ENCODE measurements around the gene LPP. TPM values are rescaled to one million over a fixed set of nuclear protein-coding genes. Genes with fewer than 3 reads are reported as not detected.

Gene LPP
- total and polyA plus RNA-seq, 2 donors (not counting 1 experiment from before 2014, with no cell fraction given), result 7.6 to 81.7 TPM

- no peaks in the 10 kb centered on the region for H3K9me3 Mint-ChIP-seq (ENCODE audit: insufficient read depth)
- Histone ChIP-seq H3K27me3 (replicated peaks in 1 of 4; ENCODE audit: control extremely low read depth in 1 of 4, control insufficient read depth in 3 of 4, insufficient read depth in 4 of 4, low read length in 3 of 4) (no peaks in the 10 kb centered on the region), H3K36me3 (replicated peaks in 1 of 2; ENCODE audit: control extremely low read depth in 1 of 2, control insufficient read depth in 1 of 2, extremely low read depth in 1 of 2, insufficient read depth in 2 of 2, low read length in 1 of 2) (no peaks in the 10 kb centered on the region), H3K79me2 (ENCODE audit: control insufficient read depth, insufficient read depth, low read length) (peaks cover 38% of the 10 kb centered on the region), H3K9ac (ENCODE audit: low read length) (no peak overlapping the region), H3K4me3 (ENCODE audit: control extremely low read depth in 1 of 5, extremely low read depth in 1 of 5, insufficient read depth in 1 of 5, low read depth in 2 of 5, low read length in 4 of 5) (no peak overlapping the region), H3K9me3 (ENCODE audit: control extremely low read depth in 1 of 3, control insufficient read depth in 2 of 3, insufficient read depth in 1 of 3, low read length in 2 of 3) (no peaks in the 10 kb centered on the region), H3K4me2 (replicated peaks; ENCODE audit: low read depth, low read length, poor library complexity, severe bottlenecking) (no peak overlapping the region), H4K20me1 (ENCODE audit: control insufficient read depth, insufficient read depth, low read length, poor library complexity, severe bottlenecking) (no peaks in the 10 kb centered on the region), H3K4me1 (ENCODE audit: control insufficient read depth in 2 of 2, insufficient read depth in 2 of 2, low read length in 2 of 2) (peaks cover 0 to 5% of the 10 kb centered on the region in 2 donors), H2AFZ (ENCODE audit: insufficient read depth, low read depth, low read length, poor library complexity, severe bottlenecking) (no peak overlapping the region), H3K27ac (ENCODE audit: low read length in 2 of 2) (no peak overlapping the region)
- ATAC-seq (ENCODE audit: low read depth) (no peak), DNase-seq (no peak)
- peaks cover 9% of the 10 kb centered on the region for H3K4me1 Mint-ChIP-seq
- H3K27ac Mint-ChIP-seq, result no peak overlapping the region
- no peak overlapping the region for H3K4me3 Mint-ChIP-seq
- H3K27me3 Mint-ChIP-seq, result no peaks in the 10 kb centered on the region
- CTCF ChIA-PET, result interaction anchor here (0.7 to 0.8 kb wide), 2 partner anchors 89 to 120 kb away, joined by 3 read pairs; no protein-coding TSS in a partner anchor
- intact Hi-C loops (cut with micrococcal nuclease), result no loop called here
- WGBS (ENCODE audit: insufficient coverage), result no CpG with 5 or more reads among the region's 4 CpGs
- no peak for TF ChIP-seq CTCF (IDR thresholded peaks at IDR 0.05)
- no peak for TF ChIP-seq EZH2 (IDR thresholded peaks at IDR 0.05; ENCODE audit: borderline replicate concordance, insufficient read depth, low read depth, low read length, poor library complexity, severe bottlenecking)
- POLR2A ChIA-PET, result no interaction called here
Measured at GRCh38 chr3:188261011-188261410, 107.1 kb downstream of the LPP start.

- Histone ChIP-seq H3K4me1 (ENCODE audit: control insufficient read depth in 2 of 2, insufficient read depth in 2 of 2, low read length in 2 of 2) (peaks cover 0 to under 1% of the 10 kb centered on the region in 2 donors), H3K9me3 (ENCODE audit: control extremely low read depth in 1 of 3, control insufficient read depth in 2 of 3, insufficient read depth in 1 of 3, low read length in 2 of 3) (no peaks in the 10 kb centered on the region), H3K36me3 (replicated peaks in 1 of 2; ENCODE audit: control extremely low read depth in 1 of 2, control insufficient read depth in 1 of 2, extremely low read depth in 1 of 2, insufficient read depth in 2 of 2, low read length in 1 of 2) (no peaks in the 10 kb centered on the region), H3K79me2 (ENCODE audit: control insufficient read depth, insufficient read depth, low read length) (peaks cover 39% of the 10 kb centered on the region), H3K9ac (ENCODE audit: low read length) (no peak overlapping the region), H3K4me2 (replicated peaks; ENCODE audit: low read depth, low read length, poor library complexity, severe bottlenecking) (no peak overlapping the region), H3K27me3 (replicated peaks in 1 of 4; ENCODE audit: control extremely low read depth in 1 of 4, control insufficient read depth in 3 of 4, insufficient read depth in 4 of 4, low read length in 3 of 4) (no peaks in the 10 kb centered on the region), H2AFZ (ENCODE audit: insufficient read depth, low read depth, low read length, poor library complexity, severe bottlenecking) (no peak overlapping the region), H4K20me1 (ENCODE audit: control insufficient read depth, insufficient read depth, low read length, poor library complexity, severe bottlenecking) (no peaks in the 10 kb centered on the region), H3K4me3 (ENCODE audit: control extremely low read depth in 1 of 5, extremely low read depth in 1 of 5, insufficient read depth in 1 of 5, low read depth in 2 of 5, low read length in 4 of 5) (no peak overlapping the region), H3K27ac (ENCODE audit: low read length in 2 of 2) (no peak overlapping the region)
- DNase-seq (no peak), ATAC-seq (ENCODE audit: low read depth) (no peak)
- ChIA-PET CTCF (no interaction called here), POLR2A (no interaction called here)
- Mint-ChIP-seq H3K27ac (no peak overlapping the region), H3K27me3 (no peaks in the 10 kb centered on the region), H3K9me3 (ENCODE audit: insufficient read depth) (no peaks in the 10 kb centered on the region), H3K4me3 (no peak overlapping the region), H3K4me1 (peaks cover 4% of the 10 kb centered on the region)
- intact Hi-C loops (cut with micrococcal nuclease), result no loop called here
- TF ChIP-seq EZH2 (IDR thresholded peaks at IDR 0.05; ENCODE audit: borderline replicate concordance, insufficient read depth, low read depth, low read length, poor library complexity, severe bottlenecking) (no peak), CTCF (IDR thresholded peaks at IDR 0.05) (no peak)
- 100% methylated on average over 1 of the region's 5 CpGs for WGBS (ENCODE audit: insufficient coverage)
Measured at GRCh38 chr3:188262488-188262887, 108.5 kb downstream of the LPP start.
